Kidney (tissue), 14 donors: ENCODE results near the gene SLC34A3. TPM values are rescaled to one million over a fixed set of nuclear protein-coding genes. Genes with fewer than 3 reads are reported as not detected.

Experiments
- DNase-seq, 5 donors: peaks; one replicate each; pipeline ENCODE4 v3.0.0-alpha.2; 2013 to 2020
- FAIRE-seq: peaks from 2 replicates; lab custom pipeline; 2012; peaks lifted over from hg19 to GRCh38; lab: Jason Lieb, UNC
- H3K27ac ChIP-seq, 2 donors: one replicate each; pipeline ENCODE4 v1.7.0; 2013; ENCODE audit warnings: low read depth in 2 of 2, low read length in 2 of 2, inconsistent platforms in 1 of 2
- H3K27me3 ChIP-seq: one replicate; pipeline ENCODE4 v1.7.1; 2013; ENCODE audit warnings: low read length, inconsistent platforms; ENCODE audit not compliant: control insufficient read depth, insufficient read depth
- H3K36me3 ChIP-seq, 3 donors: one replicate each; pipeline versions ENCODE4 v1.7.0 to v1.7.1; 2013; ENCODE audit warnings: low read length in 3 of 3, control low read depth in 1 of 3, inconsistent platforms in 1 of 3; ENCODE audit not compliant: insufficient read depth in 3 of 3, control insufficient read depth in 2 of 3
- H3K4me1 ChIP-seq, 3 donors: one replicate each; pipeline versions ENCODE4 v1.7.0 to v1.7.1; 2013; ENCODE audit warnings: low read length in 3 of 3, inconsistent platforms in 1 of 3, low read depth in 1 of 3; ENCODE audit not compliant: control insufficient read depth in 2 of 3, insufficient read depth in 2 of 3
- H3K4me3 ChIP-seq, 3 donors: one replicate each; pipeline versions ENCODE4 v1.7.0 to v1.8.1; 2013; ENCODE audit warnings: low read length in 3 of 3, control low read depth in 1 of 3, inconsistent platforms in 1 of 3
- H3K9ac ChIP-seq, 3 donors: one replicate each; pipeline versions ENCODE4 v1.7.0 to v1.7.1; 2013; ENCODE audit warnings: low read length in 3 of 3, control low read depth in 1 of 3, inconsistent platforms in 1 of 3
- H3K9me3 ChIP-seq, 3 donors: one replicate each; pipeline versions ENCODE4 v1.7.0 to v1.7.1; 2013; ENCODE audit warnings: low read length in 3 of 3, control low read depth in 1 of 3, inconsistent platforms in 1 of 3; ENCODE audit not compliant: control insufficient read depth in 2 of 3, insufficient read depth in 1 of 3
- CTCF ChIP-seq: IDR thresholded peaks from 3 replicates; pipeline ENCODE4 v1.5.1; 2012; ENCODE audit warnings: mild to moderate bottlenecking, moderate library complexity, borderline replicate concordance; ENCODE audit not compliant: insufficient read depth; ENCODE audit errors: extremely low read depth
- intact Hi-C: fragments of 100-400 bp; cut with DNase I; formaldehyde crosslinking; loops from one replicate; pipeline ENCODE4 v1.11.1; 2022
- polyA plus RNA-seq: library from polyadenylated mRNA; stranded (reverse); fragments of 350-450 nt; fragmentation: Illumina TruSeq; extraction: RNeasy Lipid Tissue Mini Kit (QIAGEN cat#74804); gene quantifications from one replicate; pipeline ENCODE4 v1.2.3, GENCODE V29; 2014; ENCODE audit warnings: low read depth, low replicate concordance; ENCODE audit not compliant: insufficient read depth
- total RNA-seq: library from RNA; stranded (reverse); fragmentation: NEBNext Ultra II Directional; extraction: Animal tissue kit (Norgen Biotek cat#: 25700); gene quantifications from one replicate; pipeline ENCODE4 v1.2.1, GENCODE V29; 2021
- donor health status: control.
- donor health status: control.
- donor health status: control.
- donor health status: control.
- donor health status: control.
- donor health status: DM: yes; HTN: yes; CAD: no.
- donor health status: Normal renal cell carcinoma (clear cell type).

The SLC34A3 gene
- total and polyA plus RNA-seq, 2 donors from 2014 or later: 0.13 to 36.0 TPM

GRCh38 chr9:137279741-137280473 lies 49.2 kb downstream of the SLC34A3 start:
- H3K4me3 ChIP-seq: no peak overlapping the region
- no peaks in the 10 kb centered on the region for H3K27me3 ChIP-seq
- DNase-seq (peak in 2 of 5 donors; percentile 43 to 75), FAIRE-seq (no peak)
- H3K4me1 ChIP-seq: peaks cover 0 to 23% (median 7%) of the 10 kb centered on the region in 3 donors
- no peak for TF ChIP-seq CTCF
- H3K9ac ChIP-seq: no peak overlapping the region
- no peak overlapping the region for H3K27ac ChIP-seq
- H3K9me3 ChIP-seq: no peaks in the 10 kb centered on the region
- H3K36me3 ChIP-seq: no peaks in the 10 kb centered on the region
- intact Hi-C loops: no loop called here

- H3K4me1 ChIP-seq: peaks cover 0 to 19% (median 7%) of the 10 kb centered on the region in 3 donors
- TF ChIP-seq CTCF: peak; percentile 4
- peak in 3 of 5 donors; percentile 40 to 73 (median 72) for DNase-seq
These were observed 50.0 kb downstream of the SLC34A3 start for GRCh38 chr9:137280474-137281344.

GRCh38 chr9:137281345-137282116 lies 50.8 kb downstream of the SLC34A3 start:
- peaks cover 0 to 10% (median 6%) of the 10 kb centered on the region in 3 donors for H3K4me1 ChIP-seq
- H3K4me3 ChIP-seq: no peak overlapping the region
- no peaks in the 10 kb centered on the region for H3K36me3 ChIP-seq
- no peak for TF ChIP-seq CTCF
- H3K27me3 ChIP-seq: no peaks in the 10 kb centered on the region
- DNase-seq (peak; percentile 21 to 69 (median 54)), FAIRE-seq (no peak)
- H3K9ac ChIP-seq: no peak overlapping the region
- H3K27ac ChIP-seq: no peak overlapping the region
- H3K9me3 ChIP-seq: no peaks in the 10 kb centered on the region
- intact Hi-C loops: no loop called here

More at GRCh38 chr9:137280474-137281344, 50.0 kb downstream of the SLC34A3 start:
- Histone ChIP-seq H3K36me3 (no peaks in the 10 kb centered on the region), H3K27me3 (no peaks in the 10 kb centered on the region), H3K9me3 (no peaks in the 10 kb centered on the region), H3K4me3 (no peak overlapping the region), H3K27ac (no peak overlapping the region), H3K9ac (no peak overlapping the region)
- intact Hi-C loops: no loop called here
- no peak for FAIRE-seq

Other genes starting within 250 kb of the SLC34A3 start
Only the 30 nearest of the 31 such genes appear.
- 54.2 TPM for gene PAXX, start 238.5 kb upstream of the SLC34A3 start, total RNA-seq
- gene PAXX, start 238.5 kb upstream of the SLC34A3 start, polyA plus RNA-seq: 80.9 TPM
- 4.0 TPM for gene CLIC3, start 234.3 kb upstream of the SLC34A3 start, total RNA-seq
- 2.1 TPM for gene CLIC3, start 234.3 kb upstream of the SLC34A3 start, polyA plus RNA-seq
- 72.1 TPM for gene ABCA2, start 202.7 kb upstream of the SLC34A3 start, total RNA-seq
- gene ABCA2, start 202.7 kb upstream of the SLC34A3 start, polyA plus RNA-seq: 39.2 TPM
- gene FUT7, start 198.8 kb upstream of the SLC34A3 start, total RNA-seq: 0.60 TPM
- gene FUT7, start 198.8 kb upstream of the SLC34A3 start, polyA plus RNA-seq: not detected
- 189 TPM for gene NPDC1, start 184.7 kb upstream of the SLC34A3 start, total RNA-seq
- gene NPDC1, start 184.7 kb upstream of the SLC34A3 start, polyA plus RNA-seq: 80.2 TPM
- 9.3 TPM for gene ENTPD2, start 176.8 kb upstream of the SLC34A3 start, total RNA-seq
- 5.5 TPM for gene ENTPD2, start 176.8 kb upstream of the SLC34A3 start, polyA plus RNA-seq
- 2.3 TPM for gene SAPCD2, start 160.3 kb upstream of the SLC34A3 start, total RNA-seq
- 1.7 TPM for gene SAPCD2, start 160.3 kb upstream of the SLC34A3 start, polyA plus RNA-seq
- gene UAP1L1, start 153.4 kb upstream of the SLC34A3 start, total RNA-seq: 12.7 TPM
- 14.4 TPM for gene UAP1L1, start 153.4 kb upstream of the SLC34A3 start, polyA plus RNA-seq
- gene MAN1B1, start 143.9 kb upstream of the SLC34A3 start, total RNA-seq: 63.2 TPM
- 57.3 TPM for gene MAN1B1, start 143.9 kb upstream of the SLC34A3 start, polyA plus RNA-seq
- gene DPP7, start 116.2 kb upstream of the SLC34A3 start, total RNA-seq: 164 TPM
- 205 TPM for gene DPP7, start 116.2 kb upstream of the SLC34A3 start, polyA plus RNA-seq
- gene GRIN1, start 91.7 kb upstream of the SLC34A3 start, total RNA-seq: 0.47 TPM
- not detected for gene GRIN1, start 91.7 kb upstream of the SLC34A3 start, polyA plus RNA-seq
- 0.25 TPM for gene LRRC26, start 60.9 kb upstream of the SLC34A3 start, total RNA-seq
- not detected for gene LRRC26, start 60.9 kb upstream of the SLC34A3 start, polyA plus RNA-seq
- not detected for gene TMEM210, start 58.8 kb upstream of the SLC34A3 start, total RNA-seq
- gene TMEM210, start 58.8 kb upstream of the SLC34A3 start, polyA plus RNA-seq: not detected
- gene ANAPC2, start 42.3 kb upstream of the SLC34A3 start, total RNA-seq: 57.2 TPM
- gene ANAPC2, start 42.3 kb upstream of the SLC34A3 start, polyA plus RNA-seq: 19.9 TPM
- gene SSNA1, start 42.2 kb upstream of the SLC34A3 start, total RNA-seq: 52.5 TPM
- 131 TPM for gene SSNA1, start 42.2 kb upstream of the SLC34A3 start, polyA plus RNA-seq
- gene TPRN, start 30.2 kb upstream of the SLC34A3 start, total RNA-seq: 49.5 TPM
- 47.2 TPM for gene TPRN, start 30.2 kb upstream of the SLC34A3 start, polyA plus RNA-seq
- 36.3 TPM for gene TMEM203, start 25.3 kb upstream of the SLC34A3 start, total RNA-seq
- 53.5 TPM for gene TMEM203, start 25.3 kb upstream of the SLC34A3 start, polyA plus RNA-seq
- gene NDOR1, start 25.2 kb upstream of the SLC34A3 start, total RNA-seq: 17.8 TPM
- gene NDOR1, start 25.2 kb upstream of the SLC34A3 start, polyA plus RNA-seq: 5.9 TPM
- gene RNF208, start 8.7 kb upstream of the SLC34A3 start, total RNA-seq: 7.0 TPM
- 22.8 TPM for gene RNF208, start 8.7 kb upstream of the SLC34A3 start, polyA plus RNA-seq
- gene CYSRT1, start 5.7 kb upstream of the SLC34A3 start, total RNA-seq: 0.94 TPM
- gene CYSRT1, start 5.7 kb upstream of the SLC34A3 start, polyA plus RNA-seq: 1.3 TPM
- gene RNF224, start 3.4 kb upstream of the SLC34A3 start, total RNA-seq: 0.85 TPM
- gene RNF224, start 3.4 kb upstream of the SLC34A3 start, polyA plus RNA-seq: 0.80 TPM
- gene TUBB4B, start 10.4 kb downstream of the SLC34A3 start, total RNA-seq: 258 TPM
- gene TUBB4B, start 10.4 kb downstream of the SLC34A3 start, polyA plus RNA-seq: 394 TPM
- gene STPG3, start 20.4 kb downstream of the SLC34A3 start, total RNA-seq: 0.38 TPM
- gene STPG3, start 20.4 kb downstream of the SLC34A3 start, polyA plus RNA-seq: not detected
- gene NELFB, start 24.4 kb downstream of the SLC34A3 start, total RNA-seq: 57.3 TPM
- 43.8 TPM for gene NELFB, start 24.4 kb downstream of the SLC34A3 start, polyA plus RNA-seq
- gene TOR4A, start 46.8 kb downstream of the SLC34A3 start, total RNA-seq: 23.8 TPM
- gene TOR4A, start 46.8 kb downstream of the SLC34A3 start, polyA plus RNA-seq: 4.9 TPM
- 4.7 TPM for gene NRARP, start 71.4 kb downstream of the SLC34A3 start, total RNA-seq
- 1.7 TPM for gene NRARP, start 71.4 kb downstream of the SLC34A3 start, polyA plus RNA-seq
- gene EXD3, start 192.3 kb downstream of the SLC34A3 start, total RNA-seq: 44.5 TPM
- 18.9 TPM for gene EXD3, start 192.3 kb downstream of the SLC34A3 start, polyA plus RNA-seq
- gene NOXA1, start 192.5 kb downstream of the SLC34A3 start, total RNA-seq: 21.8 TPM
- 19.1 TPM for gene NOXA1, start 192.5 kb downstream of the SLC34A3 start, polyA plus RNA-seq
- gene ENTPD8, start 210.5 kb downstream of the SLC34A3 start, total RNA-seq: 5.2 TPM
- gene ENTPD8, start 210.5 kb downstream of the SLC34A3 start, polyA plus RNA-seq: 5.0 TPM
- 49.5 TPM for gene NSMF, start 228.4 kb downstream of the SLC34A3 start, total RNA-seq
- 32.7 TPM for gene NSMF, start 228.4 kb downstream of the SLC34A3 start, polyA plus RNA-seq